Activated T-cell treated with anti-CD3 and anti-CD28 coated beads for 48 hours (primary cell): ENCODE data around the gene TEX54.
"Not testable (repeated sequence)": the region's sequence is repeated elsewhere in the genome, so short reads cannot be mapped to it uniquely, and the experiment has no call there.

Experiments
- DNase-seq: peaks from one replicate; pipeline ENCODE4 v3.0.0-alpha.2; 2020; ENCODE audit warnings: low read depth

Gene TEX54

DNA sequence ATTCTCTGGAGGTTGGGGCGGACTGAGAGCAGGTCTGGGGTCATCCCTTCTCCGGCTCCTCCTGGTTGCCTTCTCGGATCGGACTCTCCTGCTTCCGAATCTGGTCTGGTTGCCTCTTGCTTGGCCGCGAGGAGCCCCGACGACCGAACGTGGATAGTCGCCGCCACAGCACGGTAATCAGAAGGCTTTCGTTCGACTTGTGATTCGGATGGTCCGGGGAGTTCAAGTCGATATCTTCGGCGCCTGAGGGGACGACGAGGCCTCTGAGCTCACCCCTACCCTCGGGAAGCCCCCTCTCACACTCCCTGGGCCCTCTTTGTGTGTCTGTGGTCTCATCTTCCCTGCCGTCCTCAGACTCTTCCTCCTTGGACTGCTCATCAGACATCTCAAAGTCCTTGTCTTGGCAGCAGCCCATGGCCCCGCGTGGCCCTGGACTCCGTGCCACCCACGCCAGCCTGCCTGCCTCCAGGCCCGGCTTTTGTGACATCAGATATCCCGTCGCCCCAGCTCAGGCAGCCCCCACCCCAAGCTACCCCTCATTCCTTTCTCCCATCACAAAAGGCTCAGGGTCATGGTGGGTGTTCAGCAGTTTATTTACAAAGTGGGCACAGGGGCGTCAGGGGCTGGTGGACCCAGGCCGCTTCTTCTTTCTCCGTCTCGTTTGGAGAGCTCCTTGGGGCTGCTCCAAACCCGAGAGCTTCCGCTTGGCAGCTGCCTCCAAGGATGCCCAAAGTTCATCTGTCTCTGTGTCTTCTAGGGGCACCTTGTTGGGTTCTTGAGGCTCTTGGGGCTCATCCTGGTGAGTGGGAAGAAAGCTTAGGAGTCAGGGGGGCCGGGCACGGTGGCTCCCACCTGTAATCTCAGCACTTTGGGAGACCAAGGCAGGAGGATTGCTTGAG is at the start of gene TEX54:
Gene TEX54, minus strand, starts transcription at position 506 of the 899 bp plus-strand sequence.
- DNase-seq, result no peak

DNA sequence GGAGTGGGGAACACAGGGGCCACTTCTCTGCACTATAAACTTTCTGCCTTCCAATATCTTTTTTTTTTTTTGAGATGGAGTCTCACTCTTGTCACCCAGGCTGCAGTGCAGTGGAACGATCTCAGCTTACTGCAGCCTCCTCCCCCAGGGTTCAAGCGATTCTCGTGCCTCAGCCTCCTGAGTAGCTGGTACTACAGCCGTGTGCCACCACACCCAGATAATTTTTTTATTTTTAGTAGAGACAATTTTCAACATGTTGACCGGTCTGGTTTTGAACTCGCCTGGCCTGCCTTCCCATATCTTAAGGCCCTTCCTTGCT is 49.7 kb upstream of the TEX54 start:
- no peak for DNase-seq

DNA sequence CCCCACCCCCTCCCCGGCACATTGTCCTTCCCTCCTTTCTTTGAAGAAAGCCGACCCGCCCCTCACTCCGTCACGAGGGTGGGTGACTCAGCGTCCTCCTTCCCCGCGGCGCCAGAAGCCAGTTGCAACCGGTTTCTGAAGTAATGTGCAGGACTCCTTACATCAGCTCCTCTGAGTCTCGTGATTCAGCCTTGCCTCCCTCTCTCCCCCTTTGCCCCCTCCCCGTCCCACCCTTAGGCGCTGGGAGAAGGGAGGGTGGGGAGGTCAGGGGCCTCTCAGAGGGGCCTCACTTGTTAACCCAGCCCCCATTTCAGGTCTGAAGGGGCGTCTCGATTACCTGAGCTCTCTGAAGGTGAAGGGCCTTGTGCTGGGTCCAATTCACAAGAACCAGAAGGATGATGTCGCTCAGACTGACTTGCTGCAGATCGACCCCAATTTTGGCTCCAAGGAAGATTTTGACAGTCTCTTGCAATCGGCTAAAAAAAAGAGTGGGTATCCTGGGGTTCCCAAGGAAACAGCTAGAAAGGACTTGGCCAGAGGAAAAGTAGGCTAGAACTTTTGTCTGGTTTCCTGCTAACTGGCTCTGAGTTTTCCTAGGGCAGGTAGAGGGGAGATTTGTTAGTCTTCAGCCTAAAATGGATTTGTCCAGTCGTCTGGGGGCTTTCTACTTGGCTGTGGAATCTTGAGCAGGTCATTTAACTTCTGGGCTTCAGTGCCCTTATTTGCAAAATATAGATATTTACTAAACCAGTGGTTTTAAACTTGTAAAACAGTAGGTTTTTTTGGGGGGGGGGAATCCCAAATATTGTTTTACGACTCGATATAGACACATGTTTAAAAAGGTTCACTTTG is 49.2 kb upstream of the TEX54 start:
- peak; percentile 91 for DNase-seq

DNA sequence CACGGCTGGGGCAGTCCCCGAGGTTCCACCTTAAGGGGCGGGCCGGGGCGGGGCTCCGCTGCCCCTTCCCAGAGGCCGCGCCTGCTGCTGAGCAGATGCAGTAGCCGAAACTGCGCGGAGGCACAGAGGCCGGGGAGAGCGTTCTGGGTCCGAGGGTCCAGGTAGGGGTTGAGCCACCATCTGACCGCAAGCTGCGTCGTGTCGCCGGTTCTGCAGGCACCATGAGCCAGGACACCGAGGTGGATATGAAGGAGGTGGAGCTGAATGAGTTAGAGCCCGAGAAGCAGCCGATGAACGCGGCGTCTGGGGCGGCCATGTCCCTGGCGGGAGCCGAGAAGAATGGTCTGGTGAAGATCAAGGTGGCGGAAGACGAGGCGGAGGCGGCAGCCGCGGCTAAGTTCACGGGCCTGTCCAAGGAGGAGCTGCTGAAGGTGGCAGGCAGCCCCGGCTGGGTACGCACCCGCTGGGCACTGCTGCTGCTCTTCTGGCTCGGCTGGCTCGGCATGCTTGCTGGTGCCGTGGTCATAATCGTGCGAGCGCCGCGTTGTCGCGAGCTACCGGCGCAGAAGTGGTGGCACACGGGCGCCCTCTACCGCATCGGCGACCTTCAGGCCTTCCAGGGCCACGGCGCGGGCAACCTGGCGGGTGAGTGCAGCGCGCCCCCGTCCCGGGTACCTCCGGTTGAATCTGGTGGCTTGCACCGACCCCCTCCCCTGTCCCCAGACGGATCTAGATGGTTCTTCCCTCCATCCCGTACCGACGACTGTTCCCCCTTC is 48.4 kb upstream of the TEX54 start, which contains the start of gene SLC3A2:
Gene SLC3A2, plus strand, starts transcription at position 94 of the 776 bp plus-strand sequence. Its CDS starts 128 bp downstream, at position 222.
- DNase-seq, result peak; percentile 85

DNA sequence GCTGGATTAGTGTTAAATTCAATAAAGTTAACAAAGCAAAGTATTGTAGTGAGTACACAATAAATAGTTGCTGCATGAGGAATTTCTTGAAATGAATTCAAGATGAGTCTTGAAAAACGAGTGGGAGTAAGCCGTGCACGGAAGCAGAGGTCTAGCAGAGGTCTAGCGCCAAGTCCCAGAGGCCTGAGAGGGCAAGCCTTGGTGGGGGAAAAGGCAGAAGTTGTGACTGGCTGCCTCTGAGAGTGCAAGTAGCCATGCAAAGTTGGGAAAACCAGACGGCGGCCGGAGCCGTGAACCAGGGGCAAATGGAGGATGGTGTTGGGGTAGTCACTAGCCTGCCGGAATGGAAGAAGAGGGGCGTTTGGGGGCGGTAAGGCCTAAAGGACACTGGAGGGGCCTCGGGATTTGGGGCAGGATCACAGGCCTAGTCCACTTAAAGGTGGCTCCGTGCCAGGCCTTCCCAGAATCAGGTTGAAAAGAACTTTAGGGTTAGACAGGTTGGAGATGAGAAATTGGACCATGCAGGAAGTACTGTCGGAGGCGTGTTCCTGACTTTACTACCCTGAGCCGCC is 47.7 kb upstream of the TEX54 start:
- DNase-seq, result peak; percentile 51

DNA sequence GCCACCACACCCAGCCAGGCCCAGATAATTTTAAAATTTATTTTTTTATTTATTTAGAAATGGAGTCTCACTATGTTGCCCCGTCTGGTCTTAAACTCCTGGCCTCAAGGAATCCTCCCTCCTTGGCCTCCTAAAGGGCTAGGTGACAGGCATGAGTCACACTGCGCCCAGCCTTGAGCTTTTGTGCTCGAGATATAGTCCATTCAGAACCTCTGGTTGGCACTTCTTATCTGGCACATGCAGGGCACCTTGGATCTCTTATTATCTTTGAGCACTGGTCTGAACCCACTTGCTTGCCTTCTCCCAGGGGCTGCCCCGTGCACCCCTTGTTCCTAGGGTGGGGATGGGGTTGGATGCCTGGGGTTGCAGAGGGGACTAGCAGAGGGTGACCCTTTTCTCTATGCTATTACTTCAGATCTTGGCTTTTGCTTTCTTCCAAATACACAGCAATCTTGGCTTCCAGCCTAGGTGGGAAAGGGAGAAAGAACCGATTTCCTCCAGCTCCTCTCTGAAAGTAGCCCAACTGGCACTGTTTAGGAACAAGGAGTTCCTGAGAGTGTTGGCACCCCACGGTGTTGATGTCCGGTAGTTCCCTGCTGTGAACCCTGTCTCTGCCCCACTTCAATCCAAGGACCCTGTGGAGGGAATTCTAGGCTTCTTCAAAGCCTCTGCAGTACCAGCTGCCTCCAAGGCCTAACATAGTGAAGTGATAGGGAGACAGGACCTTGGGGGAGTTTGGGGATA is 46.8 kb upstream of the TEX54 start:
- DNase-seq, result no peak

DNA sequence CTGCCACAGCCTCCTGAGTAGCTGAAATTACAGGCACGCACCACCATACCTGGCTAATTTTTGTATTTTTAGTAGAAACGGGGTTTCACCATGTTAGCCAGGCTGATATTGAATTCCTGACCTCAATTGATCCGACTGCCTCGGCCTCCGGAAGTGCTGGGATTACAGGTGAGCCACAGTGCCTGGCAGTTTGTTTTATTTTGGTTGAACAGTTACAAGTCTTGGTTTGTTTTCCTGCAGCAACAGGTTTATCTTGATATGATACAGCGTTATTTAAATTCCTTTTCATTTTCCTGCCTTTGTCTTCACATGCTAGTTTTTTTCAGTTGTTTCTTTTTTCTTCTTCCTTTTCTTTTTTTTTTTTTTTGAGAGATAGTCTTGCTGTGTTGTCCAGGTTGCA is 44.1 kb upstream of the TEX54 start:
- DNase-seq, result no peak

DNA sequence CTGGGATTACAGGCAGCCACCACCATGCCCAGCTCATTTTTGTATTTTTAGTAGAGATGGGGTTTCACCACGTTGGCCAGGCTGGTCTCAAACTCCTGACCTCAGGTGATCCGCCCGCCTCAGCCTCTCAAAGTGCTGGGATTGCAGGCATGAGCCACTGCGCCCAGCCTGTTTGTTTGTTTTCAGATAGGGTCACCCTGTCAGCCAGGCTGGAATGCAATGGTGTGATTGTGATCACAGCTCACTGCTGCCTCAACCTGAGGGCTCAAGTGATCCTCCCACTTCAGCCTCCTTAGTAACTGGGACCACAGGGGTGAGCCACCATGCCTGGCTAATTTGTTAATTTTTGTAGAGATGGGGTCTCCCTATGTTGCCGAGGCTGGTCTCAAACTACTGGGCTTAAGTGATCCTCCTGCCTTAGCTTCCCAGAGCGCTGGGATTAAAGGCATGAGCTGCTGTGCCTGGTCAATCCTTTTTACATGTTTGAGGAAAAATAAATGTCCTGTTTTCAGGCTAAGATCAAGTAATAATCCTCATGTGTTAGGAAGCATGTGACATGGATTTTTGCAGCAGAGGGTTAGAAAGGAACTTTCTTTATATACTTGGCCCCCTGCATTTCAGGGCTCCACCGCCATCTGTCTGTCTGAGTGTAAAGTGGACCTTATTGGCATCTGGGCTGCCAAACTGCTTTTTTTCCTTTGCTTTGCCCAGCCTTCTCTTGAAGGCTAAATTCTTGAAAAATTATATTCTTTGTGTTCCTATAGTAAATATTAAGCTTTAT is 43.2 kb upstream of the TEX54 start:
- DNase-seq, result no peak

DNA sequence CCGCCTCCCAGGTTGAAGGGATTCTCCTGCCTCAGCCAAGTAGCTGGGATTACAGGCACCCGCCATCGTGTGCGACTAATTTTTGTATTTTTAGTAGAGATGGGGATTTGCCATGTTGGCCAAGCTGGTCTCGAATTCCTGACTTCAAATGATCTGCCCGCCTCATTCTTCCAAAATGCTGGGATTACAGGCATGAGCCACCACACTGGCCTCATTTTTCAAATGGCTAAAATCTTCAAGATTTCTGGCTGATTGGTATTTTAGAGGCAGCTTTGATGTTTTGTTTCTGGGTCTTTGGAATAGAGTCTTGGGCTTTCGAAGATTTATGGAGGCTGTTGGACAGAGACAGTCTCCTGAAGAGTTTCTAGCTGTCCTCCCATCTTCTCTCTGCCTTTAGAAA is 42.2 kb upstream of the TEX54 start:
- DNase-seq, result no peak

DNA sequence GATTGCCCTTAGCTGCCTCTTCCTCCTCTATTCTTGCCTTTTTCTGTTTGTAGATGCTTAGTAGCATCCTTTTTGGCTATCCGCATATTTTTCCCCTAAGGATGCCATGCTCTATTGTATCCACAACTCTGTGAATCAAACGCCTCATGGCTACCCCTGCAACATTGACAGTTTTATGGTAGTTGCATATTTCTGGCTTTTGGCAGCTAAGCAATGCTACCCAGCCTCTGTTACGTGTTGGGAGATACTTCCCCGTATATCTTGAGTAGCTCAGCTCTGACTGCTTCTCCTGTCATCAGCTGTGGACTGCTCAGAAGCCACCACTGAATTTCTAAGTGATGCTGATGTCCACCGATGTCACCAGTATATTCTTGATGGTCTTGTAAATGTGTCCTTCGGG is 33.0 kb upstream of the TEX54 start:
- no peak for DNase-seq

DNA sequence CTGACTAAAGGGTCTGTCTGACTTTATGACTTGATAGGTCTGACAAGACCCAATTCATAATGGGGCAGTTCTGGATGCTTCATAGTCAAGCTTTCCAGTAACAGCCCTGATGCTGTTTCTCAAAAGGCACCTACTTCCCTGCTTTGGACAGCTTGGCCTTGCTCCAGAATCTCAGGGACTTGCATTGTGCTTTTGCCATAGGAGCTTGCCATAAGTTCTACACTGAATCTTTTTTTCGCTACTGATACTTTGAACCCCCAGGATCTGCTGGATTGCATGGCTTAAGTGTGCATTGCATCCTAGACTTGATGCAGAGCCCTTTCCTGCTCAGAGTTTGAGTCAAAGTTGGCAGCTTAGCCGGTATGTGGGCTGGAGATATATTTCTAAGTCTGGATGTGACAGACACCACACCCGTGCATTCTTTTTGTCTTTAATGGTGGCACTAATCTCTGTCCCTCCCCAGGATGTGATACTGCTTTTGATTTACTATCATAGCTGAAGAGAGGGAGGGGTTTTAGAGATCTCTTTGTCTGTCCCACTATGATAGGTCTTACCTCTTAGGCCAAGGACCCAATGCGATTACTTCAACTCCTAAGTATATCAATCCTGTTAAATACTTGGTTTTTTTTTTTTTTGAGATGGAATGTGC is 31.2 kb upstream of the TEX54 start:
- no peak for DNase-seq

DNA sequence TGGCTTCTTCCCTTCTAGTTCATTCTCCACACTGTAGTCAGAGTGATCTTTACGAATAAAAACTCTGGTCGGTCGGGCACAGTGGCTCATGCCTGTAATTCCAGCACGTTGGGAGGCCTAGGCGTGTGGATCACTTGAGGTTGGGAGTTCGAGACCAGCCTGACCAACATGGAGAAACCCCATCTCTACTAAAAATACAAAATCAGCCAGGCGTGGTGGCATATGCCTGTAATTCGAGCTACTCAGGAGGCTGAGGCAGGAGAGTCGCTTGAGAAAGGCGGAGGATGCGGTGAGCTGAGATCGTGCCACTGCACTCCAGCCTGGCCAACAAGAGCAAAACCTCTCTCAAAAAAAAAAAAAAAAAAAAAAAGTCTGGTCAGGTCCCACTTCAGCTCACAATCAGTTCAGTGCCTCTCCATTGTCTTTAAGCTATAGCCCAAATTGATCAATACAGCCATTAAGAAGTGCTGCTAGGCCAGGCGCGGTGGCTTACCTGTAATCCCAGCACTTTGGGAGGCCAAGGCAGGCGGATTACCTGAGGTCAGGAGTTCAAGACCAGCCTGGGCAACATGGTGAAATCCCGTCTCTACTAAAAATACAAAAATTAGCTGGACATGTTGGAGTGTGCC is 29.0 kb upstream of the TEX54 start:
- not testable (repeated sequence) for DNase-seq

DNA sequence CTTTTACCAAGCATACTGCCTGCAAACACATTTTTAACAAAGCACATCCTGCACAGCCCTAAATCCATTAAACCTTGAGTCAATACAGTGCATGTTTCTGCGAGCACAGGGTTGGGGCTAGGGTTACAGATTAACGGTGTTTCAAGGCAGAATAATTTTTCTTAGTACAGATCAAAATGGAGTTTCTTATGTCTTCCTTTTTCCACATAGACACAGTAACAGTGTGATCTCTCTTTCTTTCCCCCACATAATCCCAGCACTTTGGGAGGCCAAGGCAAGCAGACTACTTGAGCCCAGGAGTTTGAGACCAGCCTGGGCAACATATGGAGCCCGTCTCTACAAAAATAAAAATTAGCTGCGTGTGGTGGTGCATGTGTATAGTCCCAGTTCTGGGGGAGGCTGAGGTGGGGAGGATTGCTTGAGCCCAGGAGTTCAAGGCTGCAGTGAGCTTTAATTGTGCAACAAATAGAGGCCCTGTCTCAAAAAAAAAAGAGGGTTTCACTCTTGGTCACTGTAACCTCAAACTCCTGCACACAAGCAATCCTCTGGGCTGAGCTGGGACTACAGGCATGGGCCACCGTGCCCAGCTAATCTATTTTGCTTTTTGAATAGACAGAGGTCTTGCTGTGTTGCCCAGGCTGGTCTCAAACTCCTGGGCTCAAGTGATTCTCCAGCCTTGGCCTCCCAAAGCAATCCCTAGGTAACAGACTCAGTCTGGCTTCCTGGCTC is 28.4 kb upstream of the TEX54 start:
- DNase-seq, result no peak

DNA sequence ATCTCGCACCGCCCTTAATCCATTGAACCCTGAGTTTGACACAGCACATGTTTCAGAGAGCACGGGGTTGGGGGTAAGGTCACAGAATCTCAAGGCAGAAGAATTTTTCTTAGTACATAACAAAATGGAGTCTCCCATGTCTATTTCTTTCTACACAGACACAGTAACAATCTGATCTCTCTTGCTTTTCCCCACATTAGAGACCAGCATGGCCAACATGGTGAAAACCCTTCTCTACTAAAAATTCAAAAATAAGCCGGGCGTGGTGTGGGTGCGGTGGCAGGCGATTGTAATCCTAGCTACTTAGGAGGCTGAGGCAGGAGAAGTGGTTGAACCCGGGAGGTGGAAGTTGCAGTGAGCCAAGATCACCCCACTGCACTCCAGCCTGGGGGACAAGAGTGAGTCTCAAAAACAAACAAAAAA is 26.7 kb upstream of the TEX54 start:
- not testable (repeated sequence) for DNase-seq

DNA sequence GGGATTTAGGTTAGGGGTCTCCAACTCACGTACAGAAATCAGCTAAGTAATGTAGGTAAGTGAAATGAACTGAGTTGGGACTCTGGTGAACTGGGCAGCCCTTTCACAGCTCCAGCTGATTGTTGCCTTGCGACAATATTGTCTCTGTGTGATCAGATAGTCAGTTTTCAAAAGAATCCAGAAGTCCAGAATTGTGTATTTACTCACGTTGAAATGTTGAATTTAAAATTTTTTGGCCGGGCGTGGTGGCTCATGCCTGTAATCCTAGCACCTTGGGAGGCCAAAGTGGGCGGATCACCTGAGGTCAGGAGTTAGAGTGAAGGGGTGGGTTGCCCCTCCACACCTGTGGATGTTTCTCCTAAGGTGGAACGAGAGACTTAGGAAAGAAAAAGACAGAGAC is 25.6 kb upstream of the TEX54 start:
- DNase-seq, result no peak

DNA sequence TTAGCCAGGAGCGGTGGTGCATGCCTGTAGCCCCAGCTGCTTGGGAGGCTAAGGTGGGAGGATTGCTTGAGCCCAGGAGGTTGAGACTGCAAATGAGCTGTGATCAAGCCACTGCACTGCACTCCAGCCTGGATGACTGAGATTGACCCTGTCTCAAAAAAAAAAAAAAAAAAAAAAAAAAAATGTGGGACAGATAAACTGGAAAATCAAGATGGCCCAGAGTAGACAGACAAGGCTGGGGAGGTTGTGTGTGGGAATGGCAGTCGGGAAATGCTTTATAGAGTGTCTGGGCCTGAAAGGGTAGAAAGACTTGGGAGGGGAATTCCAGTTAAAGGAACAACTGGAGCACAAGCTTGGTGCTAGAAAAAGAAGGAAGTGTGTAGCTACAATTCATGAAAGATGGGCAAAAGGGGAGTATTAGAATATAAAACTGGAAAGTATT is 24.9 kb upstream of the TEX54 start:
- no peak for DNase-seq

DNA sequence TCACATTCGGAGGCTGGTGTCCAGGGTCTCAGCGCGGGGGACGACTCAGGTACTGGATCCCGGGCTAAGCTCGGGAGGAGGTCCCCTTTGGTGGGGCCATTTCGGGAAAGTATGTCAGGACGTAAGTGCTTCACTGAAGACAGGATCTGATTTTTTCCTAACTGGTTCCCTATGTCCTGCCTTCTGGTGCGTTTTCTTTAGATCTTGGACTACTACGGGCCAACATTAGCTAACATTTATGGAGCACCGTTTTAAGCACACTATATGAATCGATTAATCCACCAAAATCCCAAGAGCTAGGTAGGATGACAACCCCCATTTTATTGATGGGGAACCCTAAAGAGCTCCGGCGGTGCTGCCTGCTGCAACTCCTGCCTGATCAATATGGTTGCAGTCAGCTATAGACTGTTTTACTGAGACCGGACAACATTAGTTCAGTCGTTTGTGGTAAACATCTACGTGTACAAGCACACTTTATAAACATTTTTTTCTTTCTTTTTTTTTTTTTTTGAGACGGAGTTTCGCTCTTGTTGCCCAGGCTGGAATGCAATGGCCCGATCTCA is 23.8 kb upstream of the TEX54 start:
- no peak for DNase-seq
